ENCODE results near the gene SLC6A6.

DNA sequence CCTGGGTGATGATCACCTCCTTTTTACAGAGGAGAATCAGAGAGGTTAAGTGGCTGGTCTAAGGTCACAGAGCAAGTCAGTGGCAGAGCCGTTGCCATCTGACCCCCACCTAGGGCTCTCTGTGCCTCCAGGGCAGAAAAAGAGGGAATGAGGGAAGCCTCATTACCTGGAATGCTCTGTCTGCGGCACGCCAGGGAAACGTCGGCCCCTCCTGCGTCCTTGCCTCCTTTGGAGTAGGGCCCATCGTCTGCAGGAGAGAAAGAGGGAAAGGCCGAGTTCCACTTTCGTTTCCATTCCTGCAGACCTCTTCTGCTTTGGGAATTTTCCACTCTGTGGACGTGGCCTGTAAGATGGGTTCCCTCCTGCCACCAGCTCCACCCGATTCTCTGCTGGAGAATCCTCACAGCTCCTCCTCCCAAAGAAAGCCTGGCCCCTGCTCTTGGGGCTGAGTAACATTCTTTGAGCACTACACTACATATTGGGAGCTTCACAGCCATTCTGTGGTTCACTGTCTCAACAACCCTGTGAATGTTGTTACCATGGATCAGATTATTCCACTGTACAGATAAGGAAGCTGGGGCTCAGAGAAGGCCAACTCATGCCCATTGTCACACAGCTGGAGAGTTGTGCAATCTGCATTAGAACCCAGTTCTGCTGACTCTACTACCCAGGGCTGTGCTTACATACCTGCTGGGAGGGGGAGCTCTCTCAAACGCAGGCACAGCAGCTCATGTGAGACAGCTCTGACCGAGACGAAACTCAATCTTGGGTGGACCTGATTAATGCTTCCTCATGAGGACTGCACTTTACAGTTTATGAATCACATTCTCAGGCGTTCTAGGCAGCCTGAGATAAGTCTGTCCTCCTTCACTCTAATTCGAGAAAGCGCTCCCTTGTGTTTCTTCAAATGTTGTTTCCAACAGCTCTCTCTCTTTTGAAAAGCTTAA, 123.6 kb downstream of the SLC6A6 start:
- TF ChIP-seq, protein P1, sequence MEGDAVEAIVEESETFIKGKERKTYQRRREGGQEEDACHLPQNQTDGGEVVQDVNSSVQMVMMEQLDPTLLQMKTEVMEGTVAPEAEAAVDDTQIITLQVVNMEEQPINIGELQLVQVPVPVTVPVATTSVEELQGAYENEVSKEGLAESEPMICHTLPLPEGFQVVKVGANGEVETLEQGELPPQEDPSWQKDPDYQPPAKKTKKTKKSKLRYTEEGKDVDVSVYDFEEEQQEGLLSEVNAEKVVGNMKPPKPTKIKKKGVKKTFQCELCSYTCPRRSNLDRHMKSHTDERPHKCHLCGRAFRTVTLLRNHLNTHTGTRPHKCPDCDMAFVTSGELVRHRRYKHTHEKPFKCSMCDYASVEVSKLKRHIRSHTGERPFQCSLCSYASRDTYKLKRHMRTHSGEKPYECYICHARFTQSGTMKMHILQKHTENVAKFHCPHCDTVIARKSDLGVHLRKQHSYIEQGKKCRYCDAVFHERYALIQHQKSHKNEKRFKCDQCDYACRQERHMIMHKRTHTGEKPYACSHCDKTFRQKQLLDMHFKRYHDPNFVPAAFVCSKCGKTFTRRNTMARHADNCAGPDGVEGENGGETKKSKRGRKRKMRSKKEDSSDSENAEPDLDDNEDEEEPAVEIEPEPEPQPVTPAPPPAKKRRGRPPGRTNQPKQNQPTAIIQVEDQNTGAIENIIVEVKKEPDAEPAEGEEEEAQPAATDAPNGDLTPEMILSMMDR (IDR thresholded peaks at IDR 0.05) = no peak
- TF ChIP-seq POLR2A (IDR thresholded peaks at IDR 0.05; ENCODE audit: low read depth) = no peak
- peak in 1 of 2 donors; percentile 7 for TF ChIP-seq POLR2AphosphoS5 (IDR thresholded peaks at IDR 0.05)
